Stimulated activated CD4-positive, alpha-beta T cell treated with anti-CD3 and anti-CD28 coated beads, Interleukin-4, amount 100 ng/mL, for 1 hour (primary cell): ENCODE results near the gene HHEX.

Experiments
- DNase-seq: peaks from one replicate; pipeline ENCODE4 v3.0.0-alpha.2; 2020

The HHEX gene

DNA sequence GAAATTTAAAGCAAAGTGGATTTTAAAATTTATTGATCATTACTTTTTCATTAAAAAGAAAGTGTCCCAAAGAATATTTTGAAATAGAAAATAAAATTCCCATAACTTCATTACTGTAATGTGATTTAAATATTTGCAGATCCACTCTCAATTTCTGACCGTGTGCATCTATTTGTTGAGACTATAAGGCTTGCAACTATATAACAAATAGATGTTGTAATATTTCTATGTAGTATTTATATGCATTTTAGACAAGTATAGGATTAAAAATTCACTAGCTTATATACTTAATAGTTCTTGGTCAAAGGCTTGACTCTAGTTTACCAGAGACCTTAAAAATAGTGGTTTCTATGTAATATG is 3.8 kb downstream of the HHEX start:
- DNase-seq = no peak

DNA sequence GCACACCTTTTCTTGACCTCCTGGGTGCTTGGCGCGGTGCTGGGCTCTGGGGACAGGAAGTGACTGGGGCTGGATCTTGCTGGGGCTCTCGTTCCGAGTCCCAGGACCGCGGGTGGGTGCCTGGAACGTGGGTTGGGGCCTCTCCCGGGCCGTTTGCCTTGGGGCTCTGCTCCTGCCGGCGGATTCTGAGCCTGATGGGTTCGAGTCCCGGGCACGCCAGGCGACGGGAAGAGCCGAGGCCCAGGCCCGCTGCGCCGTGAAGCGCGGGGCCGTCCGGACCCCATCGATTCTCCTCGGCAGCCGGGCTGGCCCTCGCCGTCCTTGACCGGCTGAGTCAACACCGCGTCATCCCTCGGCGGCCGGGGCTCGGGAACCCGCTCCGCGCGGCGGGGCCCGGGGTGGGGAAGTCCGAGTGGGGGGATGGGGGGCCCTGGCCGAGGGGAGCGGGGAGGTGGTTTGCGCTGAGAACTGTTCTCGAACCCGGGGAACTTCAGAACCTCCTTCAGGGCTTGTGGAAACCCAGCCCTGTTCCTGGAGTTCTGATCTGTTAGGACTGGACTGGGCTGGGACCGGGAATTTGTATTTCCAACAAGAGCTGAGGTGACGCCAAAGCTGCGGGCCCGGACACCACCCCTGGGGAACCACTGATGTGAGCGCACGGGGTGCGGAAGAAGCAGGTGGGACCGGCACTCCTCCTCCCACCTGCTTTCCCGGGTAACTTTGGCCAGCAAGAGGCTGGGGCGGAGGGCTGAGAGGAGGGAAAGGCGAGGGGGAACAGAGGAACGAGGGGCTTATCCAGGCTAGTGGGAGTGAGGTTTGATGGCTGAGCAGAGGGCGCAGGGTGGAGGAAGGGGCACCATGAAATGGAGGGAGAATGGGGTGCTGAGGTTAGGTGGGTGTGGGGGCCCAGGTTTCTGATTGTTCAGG is 6.2 kb downstream of the HHEX start:
- no peak for DNase-seq

DNA sequence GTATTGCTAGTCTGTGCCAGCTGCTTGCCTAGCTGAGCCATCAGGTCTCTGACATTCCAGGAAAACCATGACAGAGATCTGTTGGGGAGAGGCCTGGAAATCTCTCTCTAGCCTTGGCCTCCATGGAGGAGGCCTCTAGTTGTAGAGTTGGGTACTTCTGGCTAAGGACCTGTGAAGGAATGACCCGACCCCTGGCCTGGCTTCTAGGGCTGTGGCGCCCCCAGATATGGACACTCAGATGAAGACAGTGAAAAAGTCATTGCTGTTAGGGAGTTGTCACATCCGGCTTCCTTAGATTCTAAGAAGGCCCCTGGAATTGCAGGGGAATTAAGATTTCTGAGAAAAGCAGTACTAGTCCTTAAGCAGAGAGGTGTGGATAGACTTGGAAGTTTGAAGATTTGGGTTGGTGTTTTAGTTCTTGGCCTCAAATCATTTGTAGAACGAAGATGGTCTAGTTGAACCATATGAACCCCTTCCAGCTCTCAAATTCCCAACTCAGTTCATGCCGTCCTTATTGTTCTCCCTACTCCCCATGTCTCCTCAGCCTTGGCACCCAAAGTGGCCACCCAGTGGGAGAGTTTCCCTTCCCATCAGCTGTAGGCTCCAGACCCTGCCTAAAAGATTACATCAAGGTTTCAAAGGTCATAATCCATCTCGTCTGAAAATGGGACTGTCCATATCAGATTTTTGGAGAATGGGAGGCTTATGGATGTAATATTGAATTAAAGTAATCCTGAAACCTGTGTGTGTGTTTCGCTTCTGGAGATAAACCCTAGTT is 7.0 kb downstream of the HHEX start:
- no peak for DNase-seq

DNA sequence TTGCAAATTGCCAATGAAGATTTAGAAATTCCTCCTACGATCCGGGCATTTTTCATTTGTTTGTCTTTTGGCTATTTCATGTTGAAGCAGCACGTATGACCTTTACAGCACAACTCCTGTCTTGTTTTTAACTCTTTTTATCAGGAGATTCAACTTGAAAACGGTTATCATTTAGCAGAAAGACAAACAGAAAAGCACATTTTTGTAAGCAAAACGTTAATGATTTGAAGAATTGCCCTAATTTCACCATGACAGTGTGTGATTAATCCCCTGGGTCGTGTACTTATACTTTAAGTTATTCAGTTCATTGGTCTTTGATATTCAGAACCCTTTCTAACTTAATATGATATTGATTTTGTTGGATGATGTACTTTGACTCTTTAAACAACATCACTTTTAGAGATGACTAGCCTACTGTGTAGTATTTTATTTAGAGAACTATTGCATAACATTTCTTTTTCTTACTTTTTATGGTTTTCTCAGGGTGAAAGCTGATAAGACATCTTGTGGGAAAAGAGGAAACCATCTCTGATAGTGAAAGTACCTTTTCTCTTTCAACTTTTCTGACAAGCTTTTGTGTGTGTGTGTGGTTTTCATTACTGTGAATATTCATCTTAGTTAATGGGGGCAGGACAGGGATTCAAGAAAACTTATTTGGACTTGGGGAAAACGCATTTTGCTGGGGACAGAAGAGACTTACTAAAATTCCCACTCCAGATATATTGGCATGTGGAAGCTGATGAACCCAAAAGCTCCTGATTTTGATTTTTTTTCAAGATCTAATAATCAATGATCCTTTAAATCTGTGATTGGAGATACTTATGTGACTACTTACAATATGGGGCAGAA is 8.1 kb downstream of the HHEX start:
- no peak for DNase-seq

DNA sequence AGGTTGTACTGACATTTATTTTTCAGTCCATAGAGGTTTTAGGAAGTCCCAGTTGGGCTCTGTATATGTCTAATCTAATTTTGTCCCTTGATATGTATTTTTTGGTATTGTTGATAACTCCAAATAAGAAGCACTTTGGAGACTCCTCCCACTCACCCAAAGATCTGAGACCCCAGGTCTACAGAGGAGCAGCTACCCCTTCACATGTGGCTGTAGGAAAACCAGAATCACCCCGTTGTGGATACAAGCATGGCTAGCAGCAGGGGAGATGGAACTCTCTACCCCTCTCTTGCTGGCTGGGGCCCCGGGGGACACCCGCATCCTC is 9.4 kb downstream of the HHEX start:
- DNase-seq = no peak

DNA sequence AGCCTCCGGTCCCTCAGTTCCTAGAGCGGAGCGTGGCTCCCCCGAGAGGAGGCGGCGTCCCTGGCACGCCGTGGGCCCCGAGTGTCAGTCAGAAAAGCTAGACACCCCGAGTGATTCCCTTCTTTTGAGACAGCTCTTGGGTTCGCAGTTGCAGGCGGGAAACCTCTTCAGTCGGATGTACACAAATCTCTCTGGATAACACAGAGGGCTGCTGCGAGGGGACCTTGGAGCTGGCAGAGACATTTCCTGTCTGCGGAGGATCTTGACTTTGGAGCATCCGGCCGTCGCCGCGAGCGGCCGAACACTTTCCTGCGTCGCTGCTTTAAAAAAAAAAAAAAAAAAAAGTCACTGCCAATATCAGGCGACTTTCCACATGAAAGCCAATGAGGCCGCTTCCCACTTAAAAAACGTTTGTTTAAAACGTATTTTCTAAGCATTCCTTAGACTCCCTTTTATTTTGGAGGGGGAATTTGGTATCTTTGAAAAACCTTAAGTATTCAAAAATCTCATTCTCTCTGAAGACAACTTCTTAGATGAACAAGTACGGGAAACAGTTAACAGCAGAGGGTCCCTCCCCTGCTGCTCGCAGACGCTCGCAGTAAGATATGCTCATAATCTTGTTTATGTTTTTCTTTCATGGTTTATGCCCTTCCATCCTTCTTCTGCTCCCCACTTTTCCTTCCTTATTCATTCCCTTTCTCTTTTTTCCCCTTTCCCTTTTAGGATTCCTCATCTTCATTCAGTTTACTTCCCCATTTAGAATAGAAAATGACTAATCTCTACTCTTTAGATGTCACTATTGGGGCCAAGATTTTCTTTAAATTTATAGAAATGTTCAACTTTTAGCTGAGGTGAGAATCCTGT is 10.0 kb downstream of the HHEX start:
- no peak for DNase-seq

DNA sequence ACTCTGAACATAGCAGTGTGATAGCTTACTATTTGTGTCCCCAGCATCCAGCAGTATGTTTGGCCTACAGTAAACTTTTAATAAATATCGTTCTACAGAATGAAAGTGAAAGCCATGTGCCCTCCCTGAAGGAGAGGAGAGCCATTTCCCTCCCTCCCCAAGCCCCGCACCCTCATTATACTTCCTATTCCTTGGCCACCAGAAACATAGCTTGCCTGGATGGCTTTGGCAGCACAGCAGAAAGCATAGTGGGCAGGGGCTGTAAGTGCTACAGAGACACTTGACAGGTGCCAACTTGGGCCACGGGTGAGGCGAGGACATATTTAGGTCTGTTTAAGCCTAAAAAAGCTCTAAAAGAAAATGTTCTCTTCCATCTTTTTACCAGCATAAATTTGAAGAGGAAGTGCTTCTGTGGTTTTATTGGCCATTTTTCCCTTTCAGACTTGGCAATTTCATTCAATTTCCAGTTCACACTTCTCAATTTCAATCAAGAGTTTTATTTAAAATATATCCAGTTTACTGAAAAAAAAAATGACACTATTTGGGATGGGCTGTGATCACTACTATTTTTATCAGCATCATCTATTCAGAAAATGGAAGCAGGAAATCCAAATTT is 12.7 kb downstream of the HHEX start:
- DNase-seq = no peak

DNA sequence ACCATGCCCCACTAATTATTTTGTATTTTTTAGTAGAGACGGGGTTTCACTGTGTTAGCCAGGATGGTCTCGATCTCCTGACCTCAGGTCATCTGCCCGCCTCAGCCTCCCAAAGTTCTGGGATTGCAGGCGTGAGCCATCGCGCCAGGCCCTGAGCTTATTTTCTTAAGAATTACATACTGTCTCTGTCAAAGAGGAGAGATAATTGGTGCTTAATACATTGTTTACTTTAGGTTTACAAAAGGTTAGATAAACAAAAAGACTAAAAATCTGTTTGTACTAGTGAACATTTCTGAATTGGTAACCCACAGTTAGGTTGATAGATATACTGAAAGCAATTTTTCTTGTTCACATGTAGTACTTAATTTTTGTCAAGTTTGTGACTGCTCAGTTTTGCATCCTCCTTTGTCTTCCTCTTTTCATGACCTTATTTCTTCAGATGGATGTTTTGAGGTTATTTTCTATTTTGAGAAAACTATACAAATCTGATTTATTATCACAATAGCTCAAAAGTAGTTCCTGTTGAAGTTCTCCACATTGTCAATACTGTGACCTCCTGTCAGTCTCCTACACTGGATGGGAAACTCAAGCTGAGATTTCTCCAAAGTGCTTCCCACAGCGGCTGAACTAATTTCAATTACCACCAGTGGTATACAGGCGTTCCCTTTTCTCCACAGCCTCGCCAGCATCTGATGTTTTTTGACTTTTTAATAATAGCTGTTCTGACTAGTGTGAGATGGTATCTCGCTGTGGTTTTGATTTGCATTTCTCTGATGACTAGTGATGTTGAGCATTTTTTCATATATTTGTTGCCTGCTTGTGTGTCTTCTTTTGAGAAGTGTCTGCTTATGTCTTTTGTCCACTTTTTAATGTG is 22.5 kb downstream of the HHEX start:
- no peak for DNase-seq

DNA sequence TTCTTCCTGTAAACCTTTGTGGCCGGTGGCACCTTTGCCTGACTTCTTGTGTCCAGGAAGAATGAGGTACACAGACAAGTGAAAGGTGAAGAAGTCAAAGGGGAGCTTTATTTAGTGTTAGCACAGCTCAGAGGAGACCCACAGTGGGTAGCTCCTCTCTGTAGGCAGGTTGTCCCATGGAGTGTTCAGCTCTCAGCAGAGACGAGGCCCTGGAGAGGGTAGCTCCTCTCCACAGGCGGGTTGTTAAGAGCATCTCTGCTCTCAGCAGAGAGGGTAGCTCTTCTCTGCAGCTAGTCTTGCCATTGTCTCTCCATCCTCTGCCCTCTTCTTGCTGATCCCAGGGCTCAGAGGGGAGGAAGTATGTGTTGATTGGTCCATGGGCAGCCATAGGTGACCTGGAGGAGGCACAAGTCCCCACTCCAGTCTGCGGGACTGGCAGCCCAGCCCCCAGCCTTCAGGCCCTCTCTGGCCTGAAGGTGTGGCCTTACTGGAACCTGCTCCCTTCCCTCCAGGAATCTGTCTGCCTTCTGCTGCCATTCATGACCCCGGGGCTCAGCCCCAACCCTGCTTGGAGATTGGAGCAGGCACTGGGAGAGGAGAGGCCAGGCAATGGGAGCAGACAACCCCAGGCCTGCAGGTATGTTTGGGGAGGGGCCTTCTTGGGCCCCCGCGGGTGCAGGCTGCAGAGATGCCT is 24.5 kb downstream of the HHEX start:
- DNase-seq = no peak

DNA sequence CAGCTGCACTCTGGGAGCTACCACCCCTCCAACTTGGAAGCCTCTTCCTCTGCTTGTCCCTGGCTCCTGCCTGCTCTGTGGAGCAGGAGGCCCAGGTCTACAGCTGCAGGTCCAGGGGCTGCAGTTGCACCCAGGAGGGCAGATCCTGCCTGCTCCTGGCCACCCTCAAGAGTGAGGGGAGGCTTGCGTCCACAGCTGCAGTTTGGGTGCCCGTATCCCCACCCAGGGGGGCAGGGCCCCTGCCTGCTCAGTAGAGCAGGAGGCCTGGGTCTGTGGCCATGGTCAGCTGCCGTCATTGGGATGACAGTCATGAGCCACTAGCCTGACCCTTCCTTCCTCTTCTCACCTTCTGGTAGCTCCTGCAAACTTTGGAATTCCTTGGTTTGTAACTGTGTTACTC is 25.1 kb downstream of the HHEX start:
- no peak for DNase-seq

DNA sequence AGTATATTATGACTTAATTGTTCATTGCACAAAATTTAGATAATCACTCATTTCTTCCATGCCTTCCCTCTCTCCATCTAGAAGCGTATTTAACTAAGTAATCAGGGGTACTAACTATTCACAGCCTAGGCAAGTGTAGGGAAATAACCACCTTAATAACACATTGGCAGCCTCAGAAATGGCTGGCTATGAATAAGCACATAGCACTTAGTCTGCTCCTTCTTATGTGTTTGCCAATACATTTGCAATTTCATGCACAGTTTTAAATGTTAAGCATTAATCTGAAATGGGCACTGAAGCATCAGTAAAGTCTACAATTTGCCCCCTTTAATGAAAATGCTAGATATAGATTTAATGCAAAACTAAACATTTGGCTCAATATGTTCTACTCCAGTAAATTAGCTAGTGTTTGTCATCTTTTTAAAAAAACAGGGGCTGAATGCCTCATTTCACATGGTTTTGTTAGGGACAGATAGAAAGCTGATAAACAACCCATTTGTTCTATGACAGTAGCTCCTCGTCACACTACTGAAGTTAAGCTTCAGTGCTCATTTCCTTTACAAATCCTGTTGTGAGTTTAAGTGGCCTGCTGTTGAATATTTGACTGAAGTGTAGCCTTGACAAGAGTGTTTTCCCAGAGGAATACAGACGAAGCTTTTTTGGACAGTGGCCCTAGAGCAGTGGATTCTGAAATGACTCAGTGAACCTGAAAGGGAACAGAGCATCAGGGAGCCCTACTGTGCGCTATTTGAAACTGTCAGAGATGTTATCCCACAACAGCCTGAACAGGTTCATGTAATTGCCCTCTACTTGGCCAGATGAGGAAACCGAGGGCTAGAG is 30.5 kb downstream of the HHEX start:
- DNase-seq = no peak

DNA sequence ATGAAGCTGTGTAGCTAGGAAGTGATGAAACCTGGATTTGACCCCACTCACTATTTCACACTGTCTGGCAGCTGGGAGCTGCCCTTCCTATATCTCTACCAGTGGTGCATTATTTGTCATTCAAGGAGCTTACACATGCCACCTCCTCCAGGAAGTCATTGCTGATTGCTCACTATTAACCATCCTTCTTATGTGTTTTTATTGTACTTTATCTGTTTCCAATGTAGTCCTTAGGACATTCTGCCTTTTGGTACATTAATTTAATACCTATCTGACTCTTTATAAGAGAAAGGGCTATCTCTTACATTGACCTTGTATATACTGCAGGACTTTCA is 31.0 kb downstream of the HHEX start:
- DNase-seq = no peak

DNA sequence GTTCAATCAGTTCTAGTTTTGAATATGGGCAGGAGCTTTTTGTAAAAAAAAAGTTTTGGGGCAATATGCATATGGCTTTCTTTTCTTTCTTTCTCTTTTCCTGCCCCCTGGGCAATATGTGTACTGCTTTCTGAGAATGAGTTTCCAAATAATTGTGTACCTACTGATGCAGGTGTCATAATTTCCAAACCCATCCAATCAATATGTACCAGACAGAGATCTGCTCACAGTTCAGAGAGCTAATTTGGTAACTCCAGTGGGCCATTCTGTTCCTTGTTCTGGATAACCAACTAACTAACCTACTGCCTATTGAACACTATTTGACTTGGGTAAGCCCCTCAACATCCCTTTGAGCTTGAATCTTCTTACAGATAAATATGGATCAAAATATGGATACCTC is 32.6 kb downstream of the HHEX start:
- DNase-seq = no peak

DNA sequence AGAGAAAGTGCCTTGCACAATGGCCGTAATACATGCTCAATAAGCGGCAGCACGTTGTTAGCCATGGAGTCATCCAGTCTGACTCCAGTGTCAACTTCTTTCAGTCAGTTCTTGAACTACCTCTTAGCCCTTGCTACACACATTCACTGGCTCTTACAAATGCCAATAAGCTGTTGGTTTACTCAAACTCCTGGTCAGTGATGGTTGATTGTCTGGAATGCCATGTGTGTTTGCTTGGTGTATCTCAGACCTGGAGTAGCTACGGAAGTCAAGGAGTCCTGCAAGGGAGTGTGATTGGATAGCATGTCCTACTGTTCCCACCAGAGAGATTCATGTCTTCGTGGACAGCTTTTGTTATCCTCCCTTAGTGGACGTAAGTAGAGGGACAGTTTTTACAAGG is 37.4 kb downstream of the HHEX start:
- no peak for DNase-seq

DNA sequence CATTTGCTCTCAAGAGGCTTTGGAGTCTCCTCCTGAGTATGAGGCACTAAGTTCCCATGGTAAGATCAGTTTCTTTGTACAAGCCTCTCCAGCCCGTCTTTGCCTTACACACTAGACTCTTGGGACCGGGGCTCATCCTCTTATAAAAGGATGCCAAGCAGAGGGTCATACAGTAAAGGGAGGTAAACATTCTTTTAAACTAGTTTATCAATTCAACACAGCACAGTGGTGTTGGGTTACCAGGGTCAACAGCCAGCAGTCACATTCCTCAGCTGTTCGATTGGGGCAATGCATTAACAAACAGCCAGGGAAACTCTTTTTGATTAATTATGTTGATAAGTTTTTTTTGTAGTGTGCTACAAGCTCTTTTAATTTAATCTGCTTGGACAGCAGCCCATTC is 37.8 kb downstream of the HHEX start:
- no peak for DNase-seq

DNA sequence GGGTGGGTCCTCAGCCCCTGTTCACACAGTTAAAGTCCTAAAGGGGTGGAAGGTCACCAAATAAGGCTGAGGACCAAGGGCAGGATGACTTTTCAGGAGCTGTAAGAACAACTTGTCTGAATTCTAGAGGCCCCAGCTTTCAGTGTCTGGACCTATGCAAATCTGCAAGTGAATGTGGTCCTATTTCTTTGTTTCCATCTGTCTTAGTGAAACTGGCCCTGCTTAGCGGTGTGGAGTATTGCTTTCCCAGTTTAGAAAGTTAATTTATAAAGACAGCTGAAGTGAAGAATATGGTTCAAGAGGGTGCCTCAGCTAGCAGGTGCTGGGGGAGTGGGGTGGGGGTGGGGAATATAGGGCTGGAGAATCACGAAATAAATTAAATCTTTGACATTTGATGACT is 40.1 kb downstream of the HHEX start:
- no peak for DNase-seq

DNA sequence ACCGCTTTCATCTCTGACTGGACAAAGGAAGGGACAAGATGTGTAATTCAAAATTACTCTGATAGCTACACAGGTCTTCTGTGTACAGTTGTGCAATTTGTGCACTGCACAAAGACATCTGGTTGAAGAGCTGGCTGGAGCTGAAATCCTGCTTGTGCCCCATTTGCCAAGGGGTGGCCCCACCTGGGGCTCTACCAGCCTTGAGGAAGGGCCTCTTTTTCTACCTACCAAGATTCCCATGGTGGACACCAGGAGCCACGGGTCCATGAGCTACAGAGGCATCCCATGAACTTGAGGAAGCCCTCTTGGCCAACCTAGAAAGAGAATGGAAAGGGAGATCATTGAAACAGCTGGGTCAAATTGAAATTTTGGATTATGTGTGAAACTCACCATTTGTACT is 43.2 kb downstream of the HHEX start:
- DNase-seq = no peak

DNA sequence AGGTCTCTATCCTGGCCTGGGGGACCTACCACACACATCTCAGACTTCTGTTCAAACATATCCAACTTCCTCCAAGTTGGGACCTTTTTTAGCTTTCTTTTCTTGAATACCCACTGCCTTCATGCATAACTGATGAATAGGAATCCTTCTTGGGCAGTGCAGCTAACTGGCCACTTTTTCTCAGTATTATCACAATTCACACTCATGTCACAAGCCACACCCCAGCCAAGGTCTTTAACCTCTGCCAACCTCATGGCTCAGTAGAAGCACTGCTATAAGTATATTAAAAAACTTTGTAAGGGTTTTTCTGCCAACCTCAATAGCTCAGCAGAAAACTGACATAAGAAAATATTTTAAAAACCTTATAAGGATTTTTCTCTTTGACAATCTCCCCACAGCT is 44.5 kb downstream of the HHEX start:
- DNase-seq = no peak

DNA sequence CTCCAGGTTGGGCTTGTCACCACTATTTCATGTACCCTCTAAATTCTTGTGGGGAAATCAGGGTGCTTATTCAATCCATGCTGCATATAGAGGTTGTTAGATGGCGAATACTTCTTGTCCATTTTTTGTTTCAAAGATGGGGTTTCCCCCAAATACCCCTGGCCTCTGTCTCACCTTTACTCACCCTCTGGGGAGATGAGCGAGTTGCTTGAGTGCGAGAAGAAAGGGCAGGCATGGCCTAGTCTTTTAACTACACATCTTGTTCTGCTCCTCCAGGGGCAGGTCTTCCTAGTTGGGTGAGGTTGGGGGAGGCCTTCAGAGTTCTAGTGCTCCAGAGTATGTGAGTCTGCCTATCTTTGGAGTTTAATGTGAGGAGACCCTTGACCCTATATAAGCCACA is 46.2 kb downstream of the HHEX start:
- no peak for DNase-seq

DNA sequence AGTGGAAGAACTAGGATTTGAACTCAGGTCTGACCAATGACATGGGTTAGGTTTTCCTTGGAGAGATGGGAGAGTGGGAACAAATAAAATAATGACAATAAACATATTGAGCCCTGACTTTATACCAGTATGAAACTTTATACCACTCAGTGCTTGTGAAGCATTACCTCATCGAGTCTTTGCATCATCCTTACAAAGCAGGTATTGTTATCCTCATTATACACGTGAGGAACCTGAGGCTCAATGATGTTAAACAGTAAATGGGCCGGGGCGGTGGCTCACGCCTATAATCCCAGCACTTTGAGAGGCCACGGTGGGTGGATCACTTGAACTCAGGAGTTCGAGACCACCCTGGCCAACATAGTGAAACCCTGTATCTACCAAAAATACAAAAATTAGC is 47.7 kb downstream of the HHEX start:
- DNase-seq = no peak
